ENCODE measurements around the gene RYR2.

The RYR2 gene

DNA sequence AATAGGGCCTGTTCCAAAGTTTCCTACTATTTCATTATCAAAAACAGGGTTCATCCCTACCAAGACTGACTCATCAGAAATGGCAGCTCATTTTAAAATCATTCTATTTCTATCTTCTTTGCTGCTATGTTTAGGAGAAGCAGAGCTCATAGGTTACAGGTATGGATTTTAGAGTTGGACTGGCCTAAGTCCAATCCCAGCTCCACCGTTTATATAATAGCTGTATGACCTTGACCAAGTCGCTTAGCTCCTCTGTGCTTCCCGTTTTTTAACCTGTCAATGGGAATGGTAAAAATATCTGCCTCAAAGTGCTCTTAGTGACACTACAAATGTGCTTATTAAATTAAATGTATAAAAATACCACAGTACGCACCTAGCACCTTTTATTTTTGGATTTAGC is 436.1 kb downstream of the RYR2 start:
- DNase-seq = no peak

DNA sequence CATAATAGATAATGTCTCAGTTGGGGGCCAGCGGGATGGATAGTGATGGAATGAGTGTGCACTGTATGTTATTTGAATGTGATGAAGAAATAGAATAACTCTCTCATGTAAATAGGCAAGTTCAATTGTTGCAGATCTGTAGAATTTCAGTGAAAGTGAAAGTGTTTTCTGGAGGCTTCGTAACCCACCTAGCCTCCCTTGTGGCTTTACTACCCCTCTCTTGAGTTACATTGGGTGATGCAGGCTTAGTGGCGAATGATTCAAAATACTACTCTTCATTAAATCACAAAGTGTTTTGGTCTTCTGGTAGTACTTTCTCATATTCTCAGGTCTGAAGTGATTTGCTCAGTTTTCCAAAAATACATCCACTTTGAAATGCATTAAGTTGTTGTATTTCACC is 436.9 kb downstream of the RYR2 start:
- DNase-seq = no peak

DNA sequence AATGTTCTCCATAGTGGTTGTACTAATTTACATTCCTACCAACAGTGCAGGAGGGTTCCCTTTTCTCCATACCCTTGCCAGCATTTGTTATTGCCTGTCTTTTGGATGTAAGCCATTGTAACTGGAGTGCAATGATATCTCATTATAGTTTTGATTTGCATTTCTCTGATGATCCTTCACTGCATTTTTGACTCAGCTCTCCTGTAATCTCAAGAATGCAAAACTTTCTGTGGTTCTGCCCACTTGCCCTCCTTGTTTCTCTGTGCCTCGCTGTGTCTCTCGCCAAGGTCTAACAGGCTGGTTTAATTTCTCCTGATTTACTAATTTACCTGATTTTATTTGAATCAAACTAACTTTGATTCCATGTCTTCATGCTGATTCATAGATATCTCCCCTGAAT is 440.8 kb downstream of the RYR2 start:
- DNase-seq = no peak

DNA sequence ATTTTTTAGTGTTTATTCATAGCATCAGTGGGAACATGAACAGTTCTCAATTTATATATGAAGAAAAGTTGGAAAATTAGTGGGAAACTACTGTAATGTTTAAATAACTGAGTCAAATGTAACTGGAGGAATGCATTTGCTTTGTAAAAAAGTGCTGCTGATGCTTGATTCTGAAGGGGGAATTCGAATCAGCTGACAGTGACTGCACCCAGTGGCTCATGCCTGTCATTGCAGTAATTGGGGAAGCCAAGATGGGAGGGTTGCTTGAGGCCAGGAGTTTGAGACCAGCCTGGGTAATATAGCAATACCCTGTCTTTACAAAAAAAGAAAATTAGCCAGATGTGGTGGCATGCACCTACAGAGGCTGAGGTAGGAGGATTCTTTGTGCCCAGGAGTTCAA is 450.4 kb downstream of the RYR2 start:
- no peak for DNase-seq

DNA sequence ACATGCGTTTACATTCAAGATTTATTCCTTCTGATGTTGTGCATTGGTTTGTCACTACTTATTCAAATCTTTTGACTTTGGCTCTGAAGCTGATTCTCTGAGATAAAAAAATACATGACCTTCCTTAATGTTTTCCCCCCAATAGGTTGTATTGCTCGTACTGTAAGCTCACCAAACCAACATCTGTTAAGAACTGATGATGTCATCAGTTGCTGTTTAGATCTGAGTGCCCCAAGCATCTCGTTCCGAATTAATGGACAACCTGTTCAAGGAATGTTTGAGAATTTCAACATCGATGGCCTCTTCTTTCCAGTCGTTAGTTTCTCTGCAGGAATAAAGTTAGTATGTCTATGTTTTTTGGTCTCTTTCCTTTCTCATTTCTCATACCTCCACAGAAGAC is 458.6 kb downstream of the RYR2 start:
- DNase-seq = no peak

DNA sequence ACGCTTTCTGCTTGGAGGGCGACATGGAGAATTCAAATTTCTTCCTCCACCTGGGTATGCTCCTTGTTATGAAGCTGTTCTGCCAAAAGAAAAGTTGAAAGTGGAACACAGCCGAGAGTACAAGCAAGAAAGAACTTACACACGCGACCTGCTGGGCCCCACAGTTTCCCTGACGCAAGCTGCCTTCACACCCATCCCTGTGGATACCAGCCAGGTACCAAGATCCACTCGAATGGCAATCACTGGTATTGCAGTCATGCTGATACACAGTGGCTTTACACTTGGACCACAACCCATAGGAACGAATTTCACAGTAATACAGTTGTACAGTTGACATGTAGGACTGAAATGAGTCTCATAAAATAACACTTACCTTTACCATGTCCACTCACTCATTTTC is 461.3 kb downstream of the RYR2 start:
- DNase-seq = no peak

DNA sequence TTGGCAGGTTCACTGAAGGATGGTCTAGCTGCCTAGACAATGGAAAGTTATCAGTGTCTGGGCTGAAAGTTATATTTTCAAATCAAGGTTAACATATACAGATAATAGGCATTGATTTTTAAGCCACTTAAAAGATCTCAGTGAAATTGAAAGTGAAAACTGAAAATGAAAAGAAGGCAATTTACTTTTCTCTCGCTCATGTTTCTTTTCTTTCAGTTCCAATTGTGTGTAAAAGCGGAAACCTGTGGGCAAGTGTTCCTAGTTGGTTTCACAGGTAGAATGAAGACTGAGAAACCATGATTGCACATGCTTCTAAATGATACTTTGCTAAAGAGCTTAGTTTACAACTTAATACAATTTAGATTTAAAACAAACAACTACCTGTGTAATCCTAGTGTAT is 465.0 kb downstream of the RYR2 start:
- no peak for DNase-seq

DNA sequence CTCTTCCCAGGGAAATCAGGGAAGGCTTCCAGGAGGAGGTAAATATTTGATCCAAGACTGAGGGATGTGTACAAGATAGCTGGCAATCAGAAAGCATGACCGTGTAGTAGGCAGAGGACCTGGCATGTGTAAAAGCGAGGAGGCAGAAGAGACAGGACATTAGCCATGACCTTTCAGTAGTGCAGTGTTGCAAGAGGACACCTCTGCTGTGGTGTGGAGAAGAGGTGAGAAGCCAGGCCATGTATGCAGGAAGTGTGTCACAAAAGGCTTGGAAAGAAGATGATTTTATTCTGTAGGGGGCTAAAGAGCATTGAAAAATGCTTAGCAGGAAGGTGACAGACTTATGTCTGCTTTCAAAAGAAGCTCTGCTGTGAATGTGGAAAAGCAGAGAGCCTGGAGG is 467.8 kb downstream of the RYR2 start:
- no peak for DNase-seq

DNA sequence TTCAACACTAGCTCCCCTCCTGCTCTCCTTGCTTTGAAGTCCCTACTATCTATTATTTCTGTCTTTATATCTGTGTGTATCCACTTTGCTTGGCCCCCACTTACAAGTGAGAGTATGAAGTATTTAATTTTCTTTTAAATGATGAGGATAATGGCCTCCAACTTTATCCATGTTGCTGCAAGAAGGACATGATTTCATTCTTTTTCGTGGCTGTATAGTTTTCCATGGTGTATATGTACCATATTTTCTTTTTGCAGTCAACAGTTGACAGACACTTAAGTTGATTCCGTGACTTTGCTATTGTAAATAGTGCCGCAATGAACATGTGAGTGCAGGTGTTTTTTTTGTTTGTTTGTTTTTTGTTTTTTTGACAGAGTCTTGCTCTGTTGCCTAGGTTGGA is 483.1 kb downstream of the RYR2 start:
- DNase-seq = no peak

DNA sequence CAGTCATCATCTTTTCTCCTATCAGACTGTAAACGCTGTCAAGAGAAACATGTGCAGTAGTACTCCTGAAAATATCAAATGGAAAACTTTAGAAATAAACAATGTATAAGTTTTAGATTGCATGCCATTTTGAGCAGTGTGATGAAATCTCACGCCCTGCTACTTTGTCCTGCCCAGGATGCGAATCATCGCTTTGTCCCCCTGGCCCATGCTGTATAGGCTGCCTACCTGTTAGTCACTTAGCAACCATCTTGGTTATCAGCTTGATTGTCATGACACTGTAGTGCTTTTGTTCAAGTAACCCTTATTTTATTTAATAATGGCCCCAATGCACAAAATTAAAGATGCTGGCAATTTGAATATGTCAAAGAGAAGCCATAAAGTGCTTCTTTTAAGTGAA is 485.8 kb downstream of the RYR2 start:
- no peak for DNase-seq

DNA sequence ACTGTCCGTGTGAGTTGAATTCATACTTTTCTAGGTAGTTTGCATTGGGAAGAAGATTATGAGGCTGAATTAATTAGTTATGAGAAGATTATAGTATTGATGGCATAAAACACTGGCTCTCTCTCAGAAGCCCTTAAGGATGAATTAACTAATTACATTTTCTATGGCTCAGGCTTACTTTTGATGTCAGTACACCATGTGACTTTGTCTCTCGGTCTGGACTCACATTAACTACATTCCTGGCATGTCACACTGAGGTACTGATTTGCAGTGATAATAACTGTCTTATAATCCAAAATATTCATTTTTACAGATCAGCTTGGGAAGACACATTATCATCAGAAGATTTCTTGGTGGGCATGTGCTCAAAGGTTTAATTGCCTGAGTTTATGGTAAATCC is 486.6 kb downstream of the RYR2 start:
- DNase-seq = no peak

DNA sequence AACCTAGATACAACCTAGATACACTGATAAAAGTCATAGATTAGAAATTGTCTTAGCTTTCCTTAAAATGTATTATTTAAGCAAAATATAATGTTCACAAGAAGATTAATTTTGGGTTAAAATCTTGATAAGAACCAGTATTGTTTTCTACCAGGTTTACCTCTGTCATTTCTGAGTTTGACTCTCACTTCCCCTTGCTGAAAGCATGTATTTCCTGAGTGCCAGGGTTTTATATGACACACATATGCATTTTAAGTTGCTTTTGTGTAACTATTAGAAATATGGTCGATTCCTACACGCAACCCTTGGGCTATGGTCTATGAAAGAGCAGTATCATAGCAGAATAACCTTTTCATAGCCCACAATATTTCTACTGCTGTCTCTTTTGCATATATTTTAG is 497.1 kb downstream of the RYR2 start:
- DNase-seq = no peak

DNA sequence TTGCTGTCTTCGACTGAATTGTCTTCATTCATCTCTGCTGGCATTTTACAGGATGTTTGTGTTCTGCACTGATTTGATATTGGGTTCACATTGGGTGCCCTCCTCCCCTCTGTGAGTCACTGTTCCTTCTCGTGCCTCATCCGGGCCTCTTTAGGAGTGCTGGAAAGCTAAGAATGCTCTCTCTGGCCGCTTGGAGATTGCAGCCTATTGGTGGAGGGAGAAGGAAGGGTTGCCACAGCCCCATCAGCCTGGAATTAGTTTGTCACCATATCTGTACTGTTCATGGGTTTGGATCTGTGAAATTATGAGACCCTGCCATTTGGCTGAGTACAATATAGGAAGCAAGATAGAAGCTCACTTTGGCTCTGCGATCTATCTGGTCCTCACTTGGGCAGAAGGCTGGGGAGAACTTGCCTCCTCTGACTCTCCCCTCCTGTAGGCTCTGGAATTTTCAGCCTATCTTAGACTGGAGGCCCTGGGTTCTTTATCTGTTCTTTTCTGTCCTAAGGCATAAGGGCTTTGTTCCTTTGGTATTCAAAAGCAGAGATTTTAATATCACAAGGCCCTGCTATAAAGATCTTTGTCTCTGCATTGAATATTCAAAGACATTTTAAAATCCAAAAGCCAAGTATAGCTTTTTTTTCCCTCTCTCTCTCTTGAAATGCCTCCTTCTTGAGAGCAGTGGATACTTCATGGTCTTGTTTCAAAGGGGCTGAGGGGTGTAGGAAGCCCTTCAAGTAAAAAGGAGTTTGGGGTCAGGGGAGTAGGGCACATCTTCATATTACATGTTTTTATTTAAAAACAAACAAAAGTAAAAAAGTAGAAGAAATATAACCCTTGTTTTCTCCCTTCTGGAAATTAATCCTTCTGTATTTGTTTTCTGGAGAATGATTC is 500.8 kb downstream of the RYR2 start:
- no peak for DNase-seq

DNA sequence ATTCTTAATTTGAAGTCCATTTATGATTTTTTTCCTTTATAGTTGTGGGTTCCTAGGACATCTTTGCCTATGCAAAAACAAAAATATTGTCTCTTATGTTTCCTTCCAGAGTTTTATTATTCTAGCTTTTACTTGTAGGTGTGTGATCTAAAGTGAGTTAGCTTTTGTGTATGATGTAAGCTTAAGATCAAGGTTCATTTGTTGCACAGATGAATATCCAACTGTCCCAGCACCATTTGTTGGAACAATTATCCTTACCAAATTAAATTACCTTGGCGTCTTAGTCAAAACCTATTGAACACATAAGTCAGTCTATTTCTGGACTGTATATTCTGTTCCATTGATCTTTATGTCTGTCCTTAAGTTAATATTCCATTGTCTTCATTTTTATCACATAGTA is 511.1 kb downstream of the RYR2 start:
- DNase-seq = no peak

DNA sequence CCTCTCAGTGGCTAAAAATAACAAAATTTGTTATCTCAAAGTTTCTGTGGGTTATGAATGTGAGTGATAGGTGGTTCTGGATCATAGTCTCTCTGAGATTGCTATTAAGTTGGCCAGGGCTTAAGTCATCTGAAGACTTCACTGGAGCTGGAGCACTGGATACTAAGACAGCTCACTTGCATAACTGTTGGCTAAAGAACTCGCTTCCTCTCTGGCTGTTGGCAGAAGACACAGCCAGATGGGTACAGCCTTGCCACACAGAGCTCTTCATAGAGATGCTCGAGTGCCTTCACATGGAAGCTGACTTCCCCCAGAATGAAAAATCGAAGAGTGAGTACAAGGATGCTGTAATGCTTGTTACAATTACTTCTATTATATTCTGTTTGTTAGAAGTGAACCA is 514.9 kb downstream of the RYR2 start:
- no peak for DNase-seq

DNA sequence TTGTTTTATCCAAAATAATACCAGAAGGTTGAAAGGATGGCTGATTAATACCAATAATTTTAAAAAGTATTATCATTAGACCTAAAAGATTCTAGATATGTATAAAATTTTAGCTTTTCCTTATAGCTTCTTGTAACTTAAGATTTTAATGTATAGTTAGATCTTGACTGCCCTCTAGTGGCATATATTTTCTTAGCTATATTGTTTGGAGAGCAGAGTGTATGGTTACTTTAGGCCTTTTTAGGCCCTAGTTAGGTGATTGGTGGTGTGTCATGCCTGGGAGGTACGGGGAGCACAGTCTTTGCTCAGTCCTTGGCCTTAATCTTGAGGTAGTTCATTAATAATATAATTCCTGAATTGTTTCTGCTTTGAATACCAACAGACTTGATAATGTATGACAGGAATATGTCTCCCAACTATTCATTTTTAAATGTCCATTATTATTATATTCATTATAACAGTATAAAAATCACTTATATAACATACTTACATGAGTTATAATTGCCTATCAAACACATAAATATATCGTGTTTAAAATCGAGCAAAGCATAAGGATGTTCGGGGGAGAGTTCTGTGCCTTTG is 520.3 kb downstream of the RYR2 start:
- no peak for DNase-seq

DNA sequence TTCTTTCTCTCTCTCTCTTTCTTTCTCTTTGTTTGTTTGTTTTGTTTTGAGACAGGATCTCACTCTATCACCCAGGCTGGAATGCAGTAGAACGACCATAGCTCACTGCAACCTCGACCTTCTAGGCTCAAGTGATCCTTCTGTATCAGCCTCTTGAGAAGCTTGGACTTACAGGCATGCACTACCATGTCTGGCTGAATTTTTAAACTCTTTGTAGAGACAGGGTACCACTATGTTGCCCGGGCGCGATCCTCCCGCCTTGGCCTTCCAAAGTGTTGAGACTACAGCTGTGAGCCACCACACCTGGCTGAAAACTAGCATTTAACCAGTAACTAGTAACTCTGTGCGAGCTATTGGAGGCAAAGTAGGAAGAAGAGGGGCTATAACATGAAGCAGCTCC is 523.3 kb downstream of the RYR2 start:
- DNase-seq = no peak

DNA sequence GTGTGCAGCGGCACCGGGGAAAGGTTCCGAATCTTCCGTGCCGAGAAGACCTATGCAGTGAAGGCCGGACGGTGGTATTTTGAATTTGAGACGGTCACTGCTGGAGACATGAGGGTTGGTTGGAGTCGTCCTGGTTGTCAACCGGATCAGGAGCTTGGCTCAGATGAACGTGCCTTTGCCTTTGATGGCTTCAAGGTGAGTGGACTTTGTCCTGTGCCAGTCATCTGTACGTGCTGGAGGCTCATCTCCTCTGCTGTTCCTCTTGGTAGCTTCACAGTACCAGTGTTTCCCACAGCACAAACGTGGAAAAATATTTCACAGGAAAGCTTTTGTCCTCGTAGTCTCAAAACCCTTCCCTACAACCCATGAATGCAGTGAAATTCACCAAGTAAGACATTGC is 524.6 kb downstream of the RYR2 start:
- DNase-seq = no peak

DNA sequence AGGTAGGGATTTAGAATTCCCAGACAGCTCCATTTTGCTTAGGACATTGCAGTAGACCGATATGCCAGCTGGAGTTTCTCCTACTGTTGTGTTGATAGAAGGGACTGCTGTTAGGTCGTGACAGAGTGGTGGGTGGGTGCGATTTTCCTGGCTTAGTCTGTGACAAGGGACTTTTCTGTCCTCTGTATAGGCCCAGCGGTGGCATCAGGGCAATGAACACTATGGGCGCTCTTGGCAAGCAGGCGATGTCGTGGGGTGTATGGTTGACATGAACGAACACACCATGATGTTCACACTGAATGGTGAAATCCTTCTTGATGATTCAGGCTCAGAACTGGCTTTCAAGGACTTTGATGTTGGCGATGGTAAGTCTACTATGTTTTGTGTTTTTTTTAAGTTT is 527.0 kb downstream of the RYR2 start:
- DNase-seq = no peak

DNA sequence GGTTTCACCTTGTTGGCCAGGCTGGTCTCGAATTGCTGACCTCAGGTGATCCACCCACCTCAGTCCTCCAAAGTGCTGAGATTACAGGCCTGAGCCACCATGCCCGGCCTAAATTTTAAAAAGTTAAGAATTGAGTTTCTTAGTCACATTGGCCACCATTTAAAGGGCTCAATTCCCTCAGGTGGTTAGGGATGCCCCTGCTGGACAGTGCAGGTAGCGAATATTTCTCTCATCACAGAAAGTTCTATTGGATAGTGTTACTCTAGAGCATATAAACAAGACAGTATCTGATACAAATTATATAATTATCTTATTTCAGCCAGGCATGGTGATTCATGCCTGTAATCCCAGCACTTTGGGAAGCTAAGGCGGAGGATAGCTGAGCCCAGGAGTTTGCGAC is 528.5 kb downstream of the RYR2 start:
- DNase-seq = no peak

DNA sequence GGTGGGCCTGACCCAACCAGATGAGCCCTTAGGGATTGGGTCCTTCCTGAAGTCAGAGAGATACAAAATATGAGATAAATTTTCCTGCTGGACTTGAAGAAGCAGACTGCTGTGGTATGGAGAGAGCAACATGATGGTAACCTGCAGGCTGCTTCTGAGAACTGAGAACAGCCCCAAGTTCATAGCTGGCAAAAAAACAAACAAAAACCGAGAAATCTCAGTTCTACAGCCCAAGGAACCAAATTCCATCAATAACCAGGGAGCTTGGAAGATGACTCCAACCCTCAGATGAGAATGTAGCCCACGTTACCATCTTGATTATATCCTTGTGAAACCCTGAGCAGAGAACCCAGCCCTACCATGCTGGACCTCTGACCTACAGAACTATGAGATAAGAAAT is 532.6 kb downstream of the RYR2 start:
- DNase-seq = no peak

DNA sequence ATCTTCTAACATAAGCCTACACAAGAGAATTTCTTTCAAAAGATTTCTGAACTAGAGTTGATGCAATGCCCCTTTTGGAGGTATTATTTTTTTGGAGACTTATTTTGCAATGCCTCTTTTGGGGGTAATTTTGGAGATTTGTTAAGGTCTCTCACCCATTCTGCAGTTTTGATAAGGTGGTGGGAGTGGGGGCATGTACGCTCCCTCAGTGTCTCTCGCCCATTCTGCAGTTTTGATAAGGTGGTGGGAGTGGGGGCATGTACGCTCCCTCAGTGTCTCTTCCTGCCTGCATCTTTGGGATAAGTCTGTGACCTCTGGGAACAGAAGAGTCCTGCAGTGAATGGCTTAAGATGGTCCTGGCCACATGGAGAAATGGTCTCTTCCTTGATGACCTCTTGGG is 536.6 kb downstream of the RYR2 start:
- no peak for DNase-seq

DNA sequence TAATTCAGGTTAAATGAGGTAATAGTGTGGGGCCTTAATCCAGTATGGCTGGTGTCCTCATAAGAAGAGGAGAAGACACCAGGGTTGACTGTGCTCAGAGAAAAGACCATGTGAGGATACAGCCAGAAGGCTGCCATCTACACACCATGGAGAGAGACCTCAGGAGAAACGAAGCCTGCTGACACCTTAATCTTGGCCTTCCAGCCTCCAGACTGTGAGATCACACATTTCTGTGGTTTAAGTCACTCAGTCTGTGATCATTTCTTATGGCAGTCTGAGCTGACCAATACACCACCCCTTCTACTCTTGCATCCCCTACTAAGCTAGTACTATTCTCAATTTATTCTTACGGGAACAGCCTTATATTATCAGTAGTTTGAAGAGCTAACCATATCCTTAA is 538.7 kb downstream of the RYR2 start:
- DNase-seq = no peak

DNA sequence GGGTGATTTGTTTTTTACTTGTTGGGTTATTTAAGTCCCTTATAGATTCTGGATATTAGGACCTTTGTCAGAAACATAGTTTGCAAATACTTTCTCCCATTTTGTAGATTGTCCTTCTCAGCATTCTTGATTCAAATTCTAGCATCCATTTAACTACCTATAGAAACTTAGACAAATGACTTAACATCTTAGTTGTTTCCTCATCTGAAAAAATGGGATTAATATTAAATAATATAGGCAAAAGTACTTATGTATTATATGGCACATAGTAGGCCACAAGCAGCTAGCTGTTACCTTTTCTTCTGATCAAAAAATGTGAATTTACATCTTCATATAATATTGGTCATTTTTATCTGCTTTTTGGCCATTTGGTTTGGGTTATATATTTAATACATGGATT is 541.3 kb downstream of the RYR2 start:
- no peak for DNase-seq

DNA sequence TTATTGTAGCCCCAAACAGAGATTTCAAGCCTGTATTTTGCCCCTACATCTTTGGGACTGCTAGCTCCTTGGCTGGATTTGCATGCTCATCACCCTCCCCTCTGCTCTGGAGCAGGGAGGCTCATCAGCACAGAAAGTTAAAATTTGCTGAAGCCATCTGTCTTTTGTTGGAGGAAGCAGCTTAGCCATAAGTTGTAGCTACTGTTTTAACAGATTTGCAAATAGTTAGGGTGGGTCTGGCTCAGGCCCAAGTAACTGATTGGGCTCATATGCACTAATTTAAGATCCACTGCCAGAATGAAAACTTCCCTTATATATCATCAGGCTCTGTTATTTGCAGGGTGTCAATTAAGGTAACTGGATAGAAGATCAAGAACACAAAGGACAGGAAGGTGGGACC is 541.8 kb downstream of the RYR2 start:
- DNase-seq = no peak
